ENCODE data around the gene TNNT3.

DNA sequence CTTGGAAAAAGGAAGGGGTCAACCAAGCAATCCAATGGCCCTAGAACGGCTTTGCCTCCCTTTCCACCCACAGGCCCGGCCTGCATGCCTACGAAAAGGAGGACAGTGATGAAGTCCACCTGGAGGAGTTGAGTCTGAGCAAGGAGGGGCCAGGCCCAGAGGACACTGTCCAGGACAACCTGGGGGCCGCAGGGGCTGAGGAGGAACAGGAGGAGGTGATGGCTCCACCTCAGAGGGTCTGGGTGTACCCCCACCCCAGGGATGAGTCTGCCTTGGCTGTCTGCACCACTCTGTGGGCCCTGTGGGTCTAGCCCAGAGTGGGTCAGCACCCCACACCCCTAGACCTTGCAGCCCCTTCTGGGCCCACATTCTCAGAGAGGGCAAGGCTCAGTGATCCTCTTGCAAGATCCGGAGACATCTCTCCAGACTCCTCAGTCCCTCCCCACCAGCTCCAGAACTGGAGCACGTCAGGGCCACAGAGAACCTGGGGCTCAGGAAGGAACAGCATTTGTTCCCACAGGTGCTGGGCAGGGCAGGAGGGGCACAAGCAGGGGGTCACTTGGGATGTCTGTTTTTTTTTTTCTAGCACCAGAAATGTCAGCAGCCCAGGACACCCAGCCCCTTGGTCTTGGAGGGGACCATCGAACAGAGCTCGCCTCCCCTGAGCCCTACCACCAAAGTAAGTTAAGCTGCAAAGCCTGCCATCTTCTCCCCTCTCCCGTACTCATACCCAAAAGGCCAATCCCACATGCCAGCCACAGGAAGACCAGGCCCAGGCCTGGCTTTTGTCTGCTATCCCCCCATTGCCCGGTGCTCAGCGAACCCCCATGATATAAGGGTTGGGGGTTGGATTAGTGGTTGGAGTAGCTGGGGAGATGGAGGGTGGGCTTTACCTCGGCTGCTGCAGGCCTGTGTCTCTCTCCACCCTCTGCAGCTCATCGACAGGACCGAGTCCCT lies 35.9 kb upstream of the TNNT3 start:
- TF ChIP-seq POLR2A (IDR thresholded peaks at IDR 0.05) (no peak), CTCF (IDR thresholded peaks at IDR 0.05) (no peak)
